ENCODE data around the gene CDCA4. TPM values are rescaled to one million over a fixed set of nuclear protein-coding genes. Genes with fewer than 3 reads are reported as not detected.

The CDCA4 gene
- total and polyA plus RNA-seq, 2 donors: 9.4 to 20.4 TPM

GRCh38 chr14:105062048-105062433, 41.2 kb upstream of the CDCA4 start:
- no peak for DNase-seq (ENCODE audit: extremely low spot score)
- 91% methylated on average over 7 of the region's 7 CpGs for WGBS
- H3K4me3 ChIP-seq (ENCODE audit: low read depth, low read length): no peak overlapping the region
- peak overlapping the region; percentile 62 for H3K27ac ChIP-seq (ENCODE audit: low read depth)
- H3K36me3 ChIP-seq (ENCODE audit: insufficient read depth): no peaks in the 10 kb centered on the region
- H3K4me1 ChIP-seq (ENCODE audit: insufficient read depth): no peaks in the 10 kb centered on the region

GRCh38 chr14:105061428-105062047, 40.7 kb upstream of the CDCA4 start:
- DNase-seq (ENCODE audit: extremely low spot score): no peak
- H3K4me1 ChIP-seq (ENCODE audit: insufficient read depth): no peaks in the 10 kb centered on the region
- 50% methylated on average over 13 of the region's 13 CpGs for WGBS
- no peaks in the 10 kb centered on the region for H3K36me3 ChIP-seq (ENCODE audit: insufficient read depth)
- H3K27ac ChIP-seq (ENCODE audit: low read depth): peak overlapping the region; percentile 62
- no peak overlapping the region for H3K4me3 ChIP-seq (ENCODE audit: low read depth, low read length)

- no peaks in the 10 kb centered on the region for H3K4me1 ChIP-seq (ENCODE audit: insufficient read depth)
- DNase-seq (ENCODE audit: extremely low spot score): no peak
- H3K4me3 ChIP-seq (ENCODE audit: low read depth, low read length): peak overlapping the region; percentile 12
- WGBS: 67% methylated on average over 30 of the region's 30 CpGs
- H3K36me3 ChIP-seq (ENCODE audit: insufficient read depth): no peaks in the 10 kb centered on the region
- no peak overlapping the region for H3K27ac ChIP-seq (ENCODE audit: low read depth)
Observed at GRCh38 chr14:105060751-105061427, 40.0 kb upstream of the CDCA4 start.

- Histone ChIP-seq H3K4me3 (ENCODE audit: low read depth, low read length) (no peak overlapping the region), H3K27ac (ENCODE audit: low read depth) (no peak overlapping the region), H3K36me3 (ENCODE audit: insufficient read depth) (no peaks in the 10 kb centered on the region), H3K4me1 (ENCODE audit: insufficient read depth) (no peaks in the 10 kb centered on the region)
- WGBS: 88% methylated on average over 16 of the region's 16 CpGs
- DNase-seq (ENCODE audit: extremely low spot score): no peak
Observed at GRCh38 chr14:105059925-105060565, 39.2 kb upstream of the CDCA4 start.

- Histone ChIP-seq H3K4me3 (ENCODE audit: low read depth, low read length) (no peak overlapping the region), H3K36me3 (ENCODE audit: insufficient read depth) (no peaks in the 10 kb centered on the region), H3K27ac (ENCODE audit: low read depth) (no peak overlapping the region), H3K4me1 (ENCODE audit: insufficient read depth) (no peaks in the 10 kb centered on the region)
- WGBS: 61% methylated on average over 22 of the region's 22 CpGs
- DNase-seq (ENCODE audit: extremely low spot score): no peak
Observed at GRCh38 chr14:105059035-105059924, 38.4 kb upstream of the CDCA4 start.

- Histone ChIP-seq H3K27ac (ENCODE audit: low read depth) (no peak overlapping the region), H3K36me3 (ENCODE audit: insufficient read depth) (no peaks in the 10 kb centered on the region), H3K4me3 (ENCODE audit: low read depth, low read length) (no peak overlapping the region), H3K4me1 (ENCODE audit: insufficient read depth) (no peaks in the 10 kb centered on the region)
- DNase-seq (ENCODE audit: extremely low spot score): no peak
- WGBS: 88% methylated on average over 14 of the region's 14 CpGs
Observed at GRCh38 chr14:105058521-105059034, 37.7 kb upstream of the CDCA4 start.

- 68% methylated on average over 22 of the region's 22 CpGs for WGBS
- no peak for DNase-seq (ENCODE audit: extremely low spot score)
- H3K36me3 ChIP-seq (ENCODE audit: insufficient read depth): no peaks in the 10 kb centered on the region
- H3K4me1 ChIP-seq (ENCODE audit: insufficient read depth): no peaks in the 10 kb centered on the region
- H3K4me3 ChIP-seq (ENCODE audit: low read depth, low read length): no peak overlapping the region
- H3K27ac ChIP-seq (ENCODE audit: low read depth): no peak overlapping the region
Observed at GRCh38 chr14:105056303-105056831, 35.5 kb upstream of the CDCA4 start.

GRCh38 chr14:105055736-105056302, 34.9 kb upstream of the CDCA4 start:
- WGBS: 76% methylated on average over 33 of the region's 33 CpGs
- no peak overlapping the region for H3K4me3 ChIP-seq (ENCODE audit: low read depth, low read length)
- no peaks in the 10 kb centered on the region for H3K4me1 ChIP-seq (ENCODE audit: insufficient read depth)
- no peak for DNase-seq (ENCODE audit: extremely low spot score)
- H3K27ac ChIP-seq (ENCODE audit: low read depth): no peak overlapping the region
- no peaks in the 10 kb centered on the region for H3K36me3 ChIP-seq (ENCODE audit: insufficient read depth)

- H3K4me3 ChIP-seq (ENCODE audit: low read depth, low read length): no peak overlapping the region
- DNase-seq (ENCODE audit: extremely low spot score): no peak
- no peaks in the 10 kb centered on the region for H3K36me3 ChIP-seq (ENCODE audit: insufficient read depth)
- WGBS: 72% methylated on average over 15 of the region's 15 CpGs
- H3K27ac ChIP-seq (ENCODE audit: low read depth): no peak overlapping the region
- no peaks in the 10 kb centered on the region for H3K4me1 ChIP-seq (ENCODE audit: insufficient read depth)
Observed at GRCh38 chr14:105055334-105055733, 34.5 kb upstream of the CDCA4 start.

GRCh38 chr14:105053996-105054395, 33.1 kb upstream of the CDCA4 start:
- Histone ChIP-seq H3K4me3 (ENCODE audit: low read depth, low read length) (no peak overlapping the region), H3K4me1 (ENCODE audit: insufficient read depth) (no peaks in the 10 kb centered on the region), H3K27ac (ENCODE audit: low read depth) (no peak overlapping the region), H3K36me3 (ENCODE audit: insufficient read depth) (no peaks in the 10 kb centered on the region)
- 96% methylated on average over 15 of the region's 15 CpGs for WGBS
- no peak for DNase-seq (ENCODE audit: extremely low spot score)

GRCh38 chr14:105053421-105053820, 32.5 kb upstream of the CDCA4 start:
- no peaks in the 10 kb centered on the region for H3K4me1 ChIP-seq (ENCODE audit: insufficient read depth)
- no peak overlapping the region for H3K27ac ChIP-seq (ENCODE audit: low read depth)
- no peaks in the 10 kb centered on the region for H3K36me3 ChIP-seq (ENCODE audit: insufficient read depth)
- 85% methylated on average over 6 of the region's 6 CpGs for WGBS
- H3K4me3 ChIP-seq (ENCODE audit: low read depth, low read length): no peak overlapping the region
- DNase-seq (ENCODE audit: extremely low spot score): no peak

- DNase-seq (ENCODE audit: extremely low spot score): no peak
- H3K36me3 ChIP-seq (ENCODE audit: insufficient read depth): no peaks in the 10 kb centered on the region
- H3K4me1 ChIP-seq (ENCODE audit: insufficient read depth): no peaks in the 10 kb centered on the region
- 79% methylated on average over 4 of the region's 4 CpGs for WGBS
- no peak overlapping the region for H3K4me3 ChIP-seq (ENCODE audit: low read depth, low read length)
- no peak overlapping the region for H3K27ac ChIP-seq (ENCODE audit: low read depth)
Observed at GRCh38 chr14:105052110-105052458, 31.2 kb upstream of the CDCA4 start.

All from urinary bladder (tissue), 4 donors.